Stimulated activated naive CD4-positive, alpha-beta T cell (primary cell): ENCODE results near the gene KLRD1.
"Not testable (repeated sequence)": the region's sequence is repeated elsewhere in the genome, so short reads cannot be mapped to it uniquely, and the experiment has no call there.

ENCODE experiments used
- DNase-seq, 6 experiments: peaks; one replicate each; lab custom pipeline; 2025; lab: John Stamatoyannopoulos, UW

KLRD1 gene

GRCh38 chr12:10338470-10338869, 30.8 kb downstream of the KLRD1 start:
- DNase-seq = not testable (repeated sequence)

GRCh38 chr12:10339053-10339840, 31.6 kb downstream of the KLRD1 start:
- DNase-seq = no peak

DNA sequence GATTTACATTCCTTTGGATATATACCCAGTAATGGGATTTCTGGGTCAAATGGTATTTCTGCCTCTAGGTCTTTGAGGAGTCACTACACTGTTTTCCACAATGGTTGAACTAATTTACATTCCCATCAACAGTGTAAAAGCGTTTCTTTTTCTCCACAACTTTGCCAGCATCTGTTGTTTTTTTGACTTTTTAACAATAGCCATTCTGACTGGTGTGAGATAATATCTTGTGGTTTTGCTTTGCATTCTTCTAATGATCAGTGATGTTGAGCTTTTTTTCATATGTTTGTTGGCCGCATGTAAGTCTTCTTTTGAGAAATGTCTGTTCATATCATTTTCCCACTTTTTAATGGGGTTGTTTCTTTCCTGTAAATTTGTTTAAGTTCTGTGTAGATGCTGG, 33.3 kb downstream of the KLRD1 start:
- not testable (repeated sequence) for DNase-seq

DNA sequence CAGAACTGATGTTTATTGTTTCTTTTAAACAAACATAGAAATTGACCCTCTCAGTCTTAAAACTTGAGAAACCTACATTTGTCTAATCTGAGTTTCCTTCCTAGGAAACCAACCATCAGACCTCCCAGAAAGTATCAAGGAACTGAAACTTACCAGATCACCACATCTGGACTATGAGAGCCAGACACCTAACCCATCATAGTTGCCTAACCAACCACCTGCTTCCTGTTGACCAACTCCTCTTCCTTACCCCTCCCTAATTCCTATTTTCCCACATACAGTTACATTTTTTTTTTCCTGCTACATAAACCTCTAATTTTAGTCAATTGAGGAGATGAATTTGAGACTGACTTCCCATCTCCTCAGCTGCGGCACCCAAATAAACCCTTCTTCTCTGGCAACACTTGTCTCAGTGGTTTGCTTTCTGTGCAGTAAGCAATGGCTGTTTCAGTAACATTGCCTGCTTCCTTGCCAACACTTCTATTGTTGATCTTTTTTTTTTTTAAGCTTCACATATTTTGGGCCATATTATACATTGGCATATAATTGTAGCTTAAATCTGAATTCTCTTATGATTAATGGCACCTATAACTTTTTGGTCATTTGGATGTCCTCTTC, 34.3 kb downstream of the KLRD1 start:
- no peak for DNase-seq

DNA sequence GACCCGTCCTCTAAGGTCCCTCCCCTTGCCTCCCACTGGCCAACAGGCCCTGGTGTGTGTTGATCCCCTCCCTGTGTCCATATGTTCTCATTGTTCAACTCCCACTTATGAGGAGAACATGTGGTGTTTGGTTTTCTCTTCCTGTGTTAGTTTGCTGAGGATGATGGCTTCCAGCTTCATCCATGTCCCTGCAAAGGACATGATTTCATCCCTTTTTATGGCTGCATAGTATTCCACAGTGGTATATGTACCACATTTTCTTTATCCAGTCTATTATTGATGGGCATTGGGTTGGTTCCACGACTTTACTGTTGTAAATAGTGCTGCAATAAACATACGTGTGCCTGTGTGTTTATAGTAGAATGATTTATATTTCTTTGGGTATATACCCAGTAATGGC, 43.8 kb downstream of the KLRD1 start:
- DNase-seq = not testable (repeated sequence)

GRCh38 chr12:10354071-10354470, 46.4 kb downstream of the KLRD1 start:
- DNase-seq = no peak

DNA sequence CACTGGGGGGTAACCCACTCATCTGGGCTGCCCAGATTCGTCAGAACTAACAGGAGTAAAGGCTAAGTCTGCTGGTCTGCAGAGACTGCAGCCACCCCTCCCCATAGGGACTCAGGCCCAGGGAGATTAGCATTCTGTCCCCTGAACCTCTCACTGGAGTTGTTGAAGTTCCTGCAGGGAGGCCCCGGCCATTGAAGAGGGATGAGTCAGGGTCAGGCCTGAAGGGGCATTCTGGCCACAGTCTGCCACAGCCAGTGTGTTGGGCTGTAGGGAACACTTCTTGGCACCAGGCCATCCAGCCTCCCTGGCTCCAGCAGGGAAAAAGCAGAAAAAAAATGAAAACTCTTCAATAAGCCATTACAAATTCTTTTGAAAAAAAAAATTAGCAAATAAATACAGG, 46.8 kb downstream of the KLRD1 start:
- DNase-seq = no peak

DNA sequence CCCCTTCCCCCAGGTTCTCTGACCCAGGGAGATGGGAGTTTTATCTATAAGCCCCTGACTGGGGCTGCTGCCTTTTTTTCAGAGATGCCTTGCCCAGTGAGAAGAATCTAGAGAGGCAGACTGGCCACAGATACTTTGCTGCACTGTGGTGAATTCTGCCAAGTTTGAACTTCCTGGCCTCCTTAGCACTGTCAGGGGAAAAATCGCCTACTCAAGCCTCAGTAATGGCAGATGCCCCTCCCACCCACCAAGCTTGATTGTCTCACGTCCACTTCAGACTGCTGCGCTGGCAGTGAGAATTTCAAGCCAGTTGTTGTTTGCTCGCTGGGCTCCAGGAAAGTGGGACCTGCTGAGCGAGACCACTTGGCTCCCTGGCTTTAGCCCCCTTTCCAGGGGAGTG, 50.5 kb downstream of the KLRD1 start:
- DNase-seq = no peak

DNA sequence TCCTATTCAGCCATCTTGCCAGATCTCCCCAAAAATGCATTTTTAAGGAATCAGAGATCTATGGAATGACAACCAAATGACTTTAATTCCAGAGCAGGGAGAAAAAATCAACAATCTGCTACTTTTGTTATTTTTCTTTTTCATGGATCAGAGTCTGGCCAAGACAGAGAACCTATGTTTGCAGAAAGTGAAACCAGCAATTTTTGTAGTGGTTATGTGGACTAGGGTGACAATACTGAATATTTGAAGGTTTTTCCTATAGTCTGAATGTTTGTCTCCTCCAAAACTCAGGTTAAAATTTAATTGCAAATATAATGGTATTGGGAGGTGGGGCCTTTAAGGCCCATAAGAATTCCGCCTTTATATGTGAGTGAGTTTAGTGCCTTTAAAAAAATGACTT, 51.3 kb downstream of the KLRD1 start:
- DNase-seq = no peak

DNA sequence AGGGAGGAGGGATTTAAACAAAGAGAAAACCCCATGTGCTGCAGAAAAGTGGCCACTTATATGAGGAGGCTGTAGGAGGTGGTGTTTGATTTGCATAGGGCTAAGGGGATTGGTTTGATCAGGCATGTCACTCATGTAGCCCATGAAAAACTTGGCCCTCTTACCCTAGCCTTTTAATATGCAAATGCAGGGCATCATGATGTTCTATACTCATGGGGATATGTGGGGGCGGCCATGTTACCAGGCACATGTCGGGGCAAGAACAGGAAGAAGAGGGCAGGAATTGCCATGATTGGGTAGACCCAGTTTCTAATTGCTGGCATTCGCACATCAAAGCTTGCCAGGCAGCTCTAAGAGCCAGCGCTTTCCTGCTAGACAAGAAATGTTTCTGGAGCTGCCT, 53.4 kb downstream of the KLRD1 start:
- no peak for DNase-seq

DNA sequence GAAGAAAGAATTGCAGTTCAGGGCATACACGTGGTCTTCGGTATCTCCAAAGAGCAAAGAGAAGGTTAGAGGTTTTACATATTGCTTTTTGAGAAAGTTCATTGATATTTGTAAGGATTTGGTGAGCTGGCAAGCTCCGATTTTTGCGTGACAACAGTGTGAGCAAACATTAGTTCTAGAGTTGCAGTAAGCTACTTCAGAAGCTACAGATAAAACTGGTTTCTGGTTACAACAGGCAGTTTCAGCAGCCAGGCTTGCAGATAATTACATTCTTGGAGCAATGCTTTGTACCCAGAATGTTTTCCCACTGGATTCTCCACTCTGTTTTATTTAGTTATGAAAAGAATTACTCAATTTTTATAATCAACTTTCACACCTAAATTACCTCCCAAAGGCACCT, 54.0 kb downstream of the KLRD1 start:
- DNase-seq = no peak

- DNase-seq = no peak
Observed at GRCh38 chr12:10362325-10362724, 54.7 kb downstream of the KLRD1 start.

- no peak for DNase-seq
Observed at GRCh38 chr12:10362828-10363657, 55.4 kb downstream of the KLRD1 start.

DNA sequence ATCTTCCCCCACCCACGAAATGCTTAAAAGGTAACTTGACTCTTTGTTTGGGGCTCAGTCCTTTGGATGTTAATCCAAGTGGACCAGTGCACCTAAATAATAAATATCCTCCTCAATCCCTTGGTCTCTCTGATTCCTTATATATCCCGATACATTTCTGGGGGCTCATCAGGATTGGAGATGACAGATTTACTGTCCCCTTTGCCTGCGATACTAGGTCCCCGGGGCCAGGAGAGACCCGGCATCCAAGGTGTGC, 55.9 kb downstream of the KLRD1 start:
- DNase-seq = no peak

DNA sequence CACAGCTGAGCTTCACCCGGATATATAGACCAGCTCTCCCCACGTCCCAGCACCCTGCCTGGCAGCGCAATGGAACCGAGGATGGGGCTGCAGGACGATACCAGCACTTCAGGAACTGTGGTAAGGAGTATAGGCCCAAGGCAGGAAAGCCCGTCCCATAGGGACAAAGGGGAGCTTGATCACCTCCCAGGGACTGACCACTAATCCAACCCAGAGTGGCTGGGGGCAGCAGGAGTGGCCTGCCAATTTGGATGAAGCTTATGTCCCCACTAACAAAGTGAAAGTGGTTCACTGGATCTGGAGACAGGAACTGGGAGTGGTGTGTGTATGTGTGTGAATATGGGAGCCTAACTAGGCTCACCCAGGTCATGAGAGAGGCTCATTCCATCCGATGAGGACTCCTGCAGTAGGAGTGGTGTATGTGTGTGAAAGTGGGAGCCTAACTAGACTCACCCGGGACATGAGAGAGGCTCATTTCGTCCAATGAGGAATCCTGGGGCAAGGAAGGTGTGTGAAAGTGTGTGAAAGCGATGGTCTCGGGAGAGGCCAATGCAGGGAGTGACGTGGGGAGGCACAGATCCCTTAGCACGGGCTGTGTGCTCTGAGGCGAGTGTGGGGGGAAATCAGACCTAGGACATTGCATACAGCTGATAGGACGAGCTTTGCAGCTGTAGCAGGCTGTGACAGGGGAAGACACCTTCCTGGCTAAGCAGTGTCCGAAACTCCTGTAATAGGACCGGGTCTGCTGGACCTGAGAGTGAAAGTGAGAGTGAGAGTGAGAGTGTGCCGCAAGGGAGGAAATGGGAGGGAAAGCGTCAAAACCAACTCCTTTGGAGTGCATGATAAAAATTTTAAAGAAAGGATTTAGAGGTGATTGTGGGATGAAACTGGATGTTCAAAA, 56.5 kb downstream of the KLRD1 start:
- DNase-seq = peak in 5 of 6 experiments; percentile 12 to 81 (median 31)

DNA sequence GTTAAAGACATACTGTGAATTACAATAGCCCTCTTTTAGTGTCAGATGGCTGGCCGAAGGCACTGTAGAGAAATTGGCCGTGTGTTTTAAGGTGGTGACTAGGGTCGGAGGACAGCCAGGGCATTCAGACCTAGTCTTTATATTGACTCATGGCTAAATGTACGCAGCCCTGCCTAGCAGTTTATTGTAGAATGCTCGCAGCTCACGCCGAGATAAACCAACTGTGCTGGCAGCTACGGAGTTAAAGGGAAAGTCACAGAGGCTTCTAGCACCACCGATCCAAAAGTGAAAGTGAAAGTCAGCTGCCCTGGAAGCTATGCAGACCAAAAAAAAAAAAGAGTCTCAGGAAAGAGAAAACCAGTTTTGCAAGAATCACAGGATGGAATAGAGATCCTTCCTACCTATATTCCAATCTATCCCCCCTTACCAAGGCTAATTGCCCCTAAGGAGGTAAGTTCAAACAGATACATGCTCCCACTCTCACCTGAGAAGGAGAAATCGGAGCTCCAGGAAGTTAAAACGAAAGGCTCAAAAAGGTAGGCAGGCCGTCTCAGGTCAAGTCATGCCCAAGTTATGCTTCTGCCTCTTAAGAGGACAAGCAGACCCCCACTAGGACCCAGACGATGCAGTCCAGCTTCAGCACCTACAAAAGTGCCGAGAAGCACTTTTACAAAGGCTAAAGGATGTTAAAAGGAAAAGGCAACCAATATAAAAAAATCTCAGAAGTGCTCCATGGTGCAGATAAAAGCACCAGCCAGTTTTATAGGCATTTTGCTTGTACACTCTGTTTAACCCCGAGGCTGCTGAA, 57.3 kb downstream of the KLRD1 start:
- peak in 5 of 6 experiments; percentile 43 to 89 (median 73) for DNase-seq

- DNase-seq = peak in 1 of 6 experiments; percentile 16
Observed at GRCh38 chr12:10365696-10366405, 58.2 kb downstream of the KLRD1 start.

GRCh38 chr12:10366875-10367274, 59.2 kb downstream of the KLRD1 start:
- peak in 2 of 6 experiments; percentile 9 to 19 for DNase-seq

GRCh38 chr12:10367714-10368113, 60.0 kb downstream of the KLRD1 start:
- not testable (repeated sequence) for DNase-seq
